HG02571 (cell line): ENCODE results near the gene ROR2.

Experiments
- ATAC-seq: cut with Tn5 transposase; IDR thresholded peaks from one replicate; pipeline ENCODE4 v1.9.1; 2021; ENCODE audit warnings: mild to moderate bottlenecking, moderate library complexity; ENCODE audit not compliant: unreplicated experiment

ROR2 gene

DNA sequence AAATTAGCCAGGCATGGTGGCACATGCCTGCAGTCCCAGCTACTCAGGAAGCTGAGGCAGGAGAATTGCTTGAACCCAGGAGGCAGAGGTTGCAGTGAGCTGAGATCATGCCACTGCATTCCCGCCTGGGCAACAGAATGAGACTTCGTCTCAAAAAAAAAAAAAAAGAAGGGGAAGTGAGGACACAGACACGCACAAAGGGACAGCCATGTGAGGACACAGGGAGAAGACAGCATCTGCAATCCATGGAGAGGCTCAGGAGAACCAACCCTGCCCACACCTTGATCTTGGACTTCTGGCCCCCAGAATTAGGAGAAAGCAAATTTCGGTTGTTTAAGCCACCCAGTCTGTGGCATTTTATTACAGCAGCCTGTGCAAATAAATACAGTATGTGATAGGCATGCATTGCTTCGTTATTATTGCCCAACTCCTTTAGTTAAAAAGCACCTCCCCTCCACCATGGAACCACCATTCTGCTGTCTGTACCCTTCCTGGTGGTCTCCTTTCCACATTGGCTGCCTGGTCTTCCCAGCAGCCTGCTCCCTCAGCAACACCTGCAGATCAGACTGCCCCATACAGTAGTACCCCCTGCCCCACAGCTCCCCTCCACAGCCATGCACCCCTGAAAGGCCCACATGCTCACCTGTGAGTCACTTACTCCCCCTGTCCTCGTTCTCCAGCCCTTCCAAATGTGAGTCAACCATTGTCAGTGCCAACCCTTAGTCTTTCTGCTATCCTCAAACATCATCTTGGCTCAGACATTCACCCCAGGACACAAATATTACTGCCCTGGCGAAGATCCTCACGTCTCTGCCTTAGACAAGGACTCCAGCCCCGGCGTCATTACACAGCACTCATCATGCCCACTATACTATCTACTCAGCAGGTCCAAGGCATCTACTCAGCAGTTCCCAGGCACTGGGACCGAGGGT is 128.8 kb downstream of the ROR2 start:
- no peak for ATAC-seq

DNA sequence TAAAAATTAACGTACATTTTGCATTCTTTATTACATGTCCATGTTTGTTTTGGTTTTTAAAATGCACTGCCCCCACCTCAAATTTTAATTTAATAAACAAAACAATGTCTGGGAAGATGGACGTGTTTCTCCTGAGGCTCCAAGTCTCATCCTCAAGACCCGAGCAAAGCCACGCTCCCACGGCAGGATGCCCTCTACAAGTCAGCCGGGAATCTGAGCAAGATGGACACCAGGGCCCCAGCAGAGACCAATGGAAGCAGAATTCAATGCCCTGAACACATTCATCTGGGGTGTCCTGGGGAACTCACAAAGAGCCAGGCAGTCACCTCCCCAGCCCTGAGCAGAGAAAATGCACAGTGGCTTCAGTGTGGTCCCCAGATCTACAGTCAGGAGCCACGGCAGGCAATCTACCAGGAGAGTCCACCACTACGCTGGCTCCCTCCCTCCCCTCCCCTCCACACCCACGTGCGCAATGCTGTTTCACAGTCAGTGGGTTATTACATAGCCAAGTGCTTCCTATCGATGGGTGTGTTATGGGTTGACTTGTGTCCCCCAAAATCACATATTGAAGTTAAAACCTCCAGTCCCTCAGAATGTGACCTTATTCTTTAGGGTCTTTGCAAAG is 129.8 kb downstream of the ROR2 start:
- no peak for ATAC-seq

DNA sequence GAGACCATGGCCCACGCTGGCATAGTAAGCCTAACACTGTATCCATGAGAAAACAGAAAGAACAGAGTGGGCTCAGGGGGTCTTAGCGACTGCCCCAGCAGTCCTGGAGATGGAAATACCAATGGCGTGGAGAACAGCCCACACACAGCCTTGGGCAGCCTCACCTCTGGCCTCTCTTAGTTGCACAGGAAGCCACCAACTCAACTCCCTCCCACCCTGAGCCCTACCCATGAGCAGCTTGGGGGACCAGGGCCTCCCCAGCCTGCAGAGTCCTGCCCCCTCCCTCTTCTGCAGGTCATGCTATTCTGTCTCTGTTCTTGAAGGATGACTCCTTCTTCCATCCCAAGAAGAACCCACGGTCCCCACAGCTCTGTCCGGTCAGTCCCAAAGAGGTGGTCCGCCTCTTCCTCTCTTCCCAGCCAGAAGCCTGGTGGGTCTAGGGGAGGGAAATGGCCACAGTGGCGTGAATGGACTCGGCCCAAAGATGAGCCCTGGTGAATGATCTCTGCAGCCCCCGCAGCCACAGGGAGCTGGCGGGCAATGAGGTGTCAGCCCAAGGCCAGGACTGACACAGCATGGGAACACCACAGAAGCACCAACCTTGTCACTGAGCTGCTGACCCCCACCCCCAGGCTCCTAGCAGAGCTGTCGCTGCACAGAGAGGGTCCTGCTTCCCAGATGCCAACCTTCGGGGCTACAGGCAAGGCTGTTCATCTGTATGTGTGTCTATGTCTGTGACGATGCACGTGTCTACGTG is 131.2 kb downstream of the ROR2 start:
- no peak for ATAC-seq

GRCh38 chr9:91818225-91818585 is 131.8 kb downstream of the ROR2 start:
- no peak for ATAC-seq

GRCh38 chr9:91817493-91818224 is 132.4 kb downstream of the ROR2 start:
- ATAC-seq, result no peak

GRCh38 chr9:91817106-91817492 is 132.9 kb downstream of the ROR2 start:
- ATAC-seq, result no peak

- no peak for ATAC-seq
Measured at GRCh38 chr9:91816356-91816755, 133.7 kb downstream of the ROR2 start.

GRCh38 chr9:91815896-91816295 is 134.1 kb downstream of the ROR2 start:
- ATAC-seq, result no peak

- no peak for ATAC-seq
Measured at GRCh38 chr9:91814753-91815152, 135.3 kb downstream of the ROR2 start.

DNA sequence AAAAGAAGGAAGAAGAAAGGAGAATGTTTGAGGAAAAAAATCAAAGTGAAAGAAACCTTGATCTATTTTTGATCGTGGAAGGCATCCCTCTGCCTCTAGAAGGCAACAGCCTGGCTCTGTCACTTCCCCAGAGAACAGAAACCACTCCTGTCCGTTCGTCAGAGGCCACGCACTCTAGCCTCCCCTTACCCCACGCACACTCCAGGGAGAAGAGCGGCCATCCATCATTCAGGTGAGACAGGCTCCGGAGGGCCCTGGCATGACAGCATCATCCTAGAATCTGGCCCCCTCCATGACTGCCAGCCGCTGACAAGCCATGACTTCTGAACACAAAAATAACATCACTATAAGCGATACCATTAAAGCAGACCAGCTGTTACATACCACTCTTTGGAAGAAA is 135.8 kb downstream of the ROR2 start:
- no peak for ATAC-seq

DNA sequence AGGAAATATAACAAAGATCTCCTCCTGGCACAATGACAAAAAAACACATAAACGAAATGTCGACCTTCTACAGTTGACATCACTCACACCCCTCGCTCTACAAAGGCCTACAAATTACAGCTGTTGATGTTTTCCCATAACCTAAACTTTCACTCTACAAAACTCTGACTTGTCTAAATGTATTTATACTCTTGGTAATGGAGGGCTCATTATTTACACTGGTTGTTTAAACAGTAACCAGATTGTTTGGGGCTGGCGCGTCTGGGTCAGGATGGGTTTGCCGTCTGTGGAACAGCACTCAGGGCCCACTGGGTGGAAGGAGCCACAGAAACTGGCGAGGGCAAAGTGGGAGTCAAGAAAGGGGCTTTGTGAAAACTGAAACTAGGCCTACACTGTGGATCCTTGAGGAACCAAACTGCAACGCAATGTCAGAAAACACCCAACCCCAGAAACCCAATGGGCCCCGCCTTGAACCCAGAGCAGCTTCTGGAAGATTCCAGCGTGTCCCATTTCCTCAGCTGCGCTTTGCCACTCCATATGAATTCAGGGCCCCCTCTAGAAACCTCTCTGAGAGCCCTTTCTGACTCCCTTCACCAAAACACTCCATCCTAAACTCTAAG is 136.7 kb downstream of the ROR2 start:
- ATAC-seq, result no peak

- no peak for ATAC-seq
Measured at GRCh38 chr9:91812191-91812590, 137.8 kb downstream of the ROR2 start.

DNA sequence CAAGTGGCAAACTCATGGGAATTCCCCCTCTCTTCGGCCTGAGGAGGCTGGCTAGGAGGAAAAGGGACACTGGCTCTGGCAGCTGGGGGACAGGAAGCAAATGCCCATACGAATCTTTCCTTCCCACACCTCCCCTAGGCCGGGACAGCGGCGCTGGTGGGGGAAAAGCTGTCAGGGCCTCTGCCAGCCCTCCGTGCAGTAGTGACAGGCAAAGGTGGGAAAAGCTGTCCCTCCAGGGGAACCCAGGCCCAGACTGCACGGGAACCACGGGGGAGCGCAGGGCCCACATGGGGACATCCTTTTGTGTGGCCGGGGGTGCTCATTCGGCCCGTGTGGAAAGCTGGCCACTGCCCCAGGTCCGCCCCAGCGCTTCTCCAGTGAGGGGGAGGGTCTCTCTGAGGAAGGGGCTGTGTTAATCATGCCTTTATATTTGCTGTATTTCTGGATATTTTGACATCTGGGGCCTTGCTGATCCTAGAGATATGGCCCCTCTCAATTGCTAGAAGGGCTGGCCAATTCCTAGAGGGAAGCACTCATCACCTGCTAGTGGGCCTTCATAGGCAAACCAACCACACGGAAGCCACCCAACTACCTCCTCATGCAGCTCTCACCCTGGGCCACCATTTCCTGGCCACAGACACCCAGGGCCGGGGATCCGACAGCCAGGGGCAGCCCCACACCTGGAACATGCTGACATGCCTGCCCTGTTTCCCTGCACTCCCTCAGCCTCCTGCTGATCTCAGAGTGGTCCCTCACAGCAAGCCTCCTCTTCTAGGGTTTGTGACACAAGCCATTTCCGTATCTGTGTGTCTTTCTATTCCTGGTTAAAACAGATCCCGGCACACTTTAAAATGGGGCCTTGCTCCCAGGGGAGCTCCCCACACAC is 138.8 kb downstream of the ROR2 start:
- ATAC-seq, result no peak

DNA sequence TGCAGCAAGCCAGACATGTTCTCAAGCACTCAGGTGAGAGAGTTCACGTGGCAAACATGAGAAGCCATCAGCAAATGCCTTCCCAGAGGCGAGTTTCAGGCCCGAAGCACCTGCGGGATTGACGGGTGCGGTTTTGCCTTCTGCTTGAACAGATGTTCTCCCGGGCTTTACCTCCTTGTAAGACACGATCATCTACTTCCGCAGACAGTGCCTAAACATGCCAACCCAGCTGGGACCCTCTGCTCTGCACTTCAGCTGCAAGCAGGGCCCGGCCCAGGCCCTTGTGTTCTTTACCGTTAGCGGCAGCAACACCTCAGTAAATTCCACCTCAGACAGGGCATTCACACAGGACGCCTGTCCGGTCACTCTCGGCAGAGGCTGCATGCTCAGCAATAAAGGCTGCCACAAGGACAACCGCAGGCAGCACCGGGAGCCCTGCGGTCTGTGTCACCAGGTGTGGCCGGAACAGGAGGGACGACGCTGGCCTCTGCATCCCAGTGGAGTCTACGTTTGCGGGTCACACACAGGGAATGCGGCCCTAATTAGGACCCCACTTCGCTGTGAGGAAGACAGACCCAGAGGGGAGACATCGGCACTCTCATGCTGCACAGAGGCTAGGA is 139.6 kb downstream of the ROR2 start:
- no peak for ATAC-seq

- no peak for ATAC-seq
Measured at GRCh38 chr9:91809581-91810285, 140.3 kb downstream of the ROR2 start.

DNA sequence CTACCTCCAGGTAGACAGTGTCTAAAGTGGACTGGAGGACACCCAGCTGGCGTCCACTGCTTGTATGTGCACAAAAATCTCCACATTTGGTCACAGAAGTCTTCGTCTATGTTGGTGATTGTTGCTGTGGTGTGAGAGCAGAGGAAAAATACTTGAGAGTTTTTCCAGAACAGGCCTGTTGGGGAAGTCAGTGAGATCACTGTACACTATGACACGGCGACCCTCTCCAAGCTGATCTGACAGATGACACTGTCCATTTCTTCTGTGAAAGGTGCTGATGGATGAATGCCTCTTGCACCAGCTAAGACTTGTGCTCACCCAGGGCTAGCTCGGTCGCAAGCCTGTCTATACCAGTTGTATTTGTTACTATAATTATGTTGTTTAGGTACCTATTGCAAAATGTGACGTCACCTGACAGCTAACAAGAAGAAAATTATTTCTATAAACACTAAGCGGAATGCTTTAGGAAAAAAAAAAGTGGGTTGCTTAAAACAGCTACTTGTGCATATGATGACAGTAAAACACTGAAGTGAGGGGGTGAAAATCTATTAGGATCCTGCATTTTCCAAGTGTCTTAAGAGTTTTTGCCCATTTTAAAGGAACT is 142.3 kb downstream of the ROR2 start:
- no peak for ATAC-seq

DNA sequence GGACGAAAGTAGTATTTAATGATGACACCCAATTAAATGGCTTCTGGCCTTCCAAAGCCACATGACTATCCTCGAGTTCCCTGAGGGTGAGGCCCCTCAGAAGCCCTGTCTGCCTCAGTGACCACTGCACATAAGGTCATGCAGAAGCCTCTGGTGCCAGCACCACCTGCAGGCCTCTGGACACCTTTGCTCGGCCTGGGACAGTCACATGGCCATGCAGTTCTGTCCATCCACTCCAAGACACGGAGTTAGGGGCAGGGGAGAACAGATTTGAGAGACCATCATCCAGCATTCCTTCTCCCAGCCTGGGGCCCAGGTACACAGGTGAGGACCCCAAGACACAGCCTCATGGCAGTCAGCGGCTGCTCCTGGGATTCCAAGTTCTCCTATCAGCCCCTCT is 145.0 kb downstream of the ROR2 start:
- no peak for ATAC-seq
